OCI-LY7 (cell line): ENCODE measurements around the gene WIPF2. TPM values are rescaled to one million over a fixed set of nuclear protein-coding genes. Genes with fewer than 3 reads are reported as not detected.

ENCODE experiments used
- BruUV-seq: library from RNA; stranded (reverse); fragments of 400-500 nt; replicated peaks from 2 replicates; lab custom pipeline; 2021; lab: Mats Ljungman, UMichigan
- CTCF ChIA-PET: fragments of 300-600 bp; sonication (Branson Sonifier 250); formaldehyde crosslinking; loops from one replicate; lab custom pipeline; 2022; ENCODE audit warnings: antibody characterized with exemption; ENCODE audit not compliant: unreplicated experiment; lab: Charles Lee
- POLR2A ChIA-PET: fragments of 300-600 bp; sonication (Branson Sonifier 250); formaldehyde crosslinking; loops from one replicate; lab custom pipeline; 2022; ENCODE audit warnings: antibody characterized with exemption; lab: Charles Lee
- DNase-seq: peaks from one replicate; pipeline ENCODE4 v3.0.0-alpha.2; 2015; ENCODE audit warnings: low spot score
- H2AFZ ChIP-seq: fragments of 200-600 bp; sonication (generic), shearing (Covaris generic); 2 replicates; pipeline ENCODE4 v1.6.1; 2014; ENCODE audit warnings: mild to moderate bottlenecking, antibody characterized with exemption, low read length, moderate library complexity
- H3K27ac ChIP-seq: fragments of 200-600 bp; sonication (generic); 2 replicates; pipeline ENCODE4 v1.5.1; 2014; ENCODE audit warnings: mixed run types, low read depth, mild to moderate bottlenecking, moderate library complexity, low read length, inconsistent platforms; ENCODE audit not compliant: poor library complexity, severe bottlenecking
- H3K36me3 ChIP-seq: fragments of 200-600 bp; sonication (generic); 2 replicates; pipeline ENCODE4 v1.6.1; 2014; ENCODE audit warnings: mild to moderate bottlenecking, antibody characterized with exemption, low read length, moderate library complexity, mixed read lengths; ENCODE audit not compliant: insufficient read depth
- H3K4me1 ChIP-seq: fragments of 200-600 bp; sonication (generic); 2 replicates; pipeline ENCODE4 v1.5.1; 2014; ENCODE audit warnings: mild to moderate bottlenecking, low read length; ENCODE audit not compliant: insufficient read depth, poor library complexity, severe bottlenecking
- H3K4me2 ChIP-seq: fragments of 200-600 bp; sonication (generic); 2 replicates; pipeline ENCODE4 v1.6.1; 2014; ENCODE audit warnings: mild to moderate bottlenecking, low read length
- H3K4me3 ChIP-seq: fragments of 200-600 bp; sonication (generic); 2 replicates; pipeline ENCODE4 v1.5.1; 2014; ENCODE audit warnings: mild to moderate bottlenecking, low read depth, low read length; ENCODE audit not compliant: poor library complexity, severe bottlenecking
- H3K79me2 ChIP-seq: fragments of 200-600 bp; sonication (generic); 2 replicates; pipeline ENCODE4 v1.6.1; 2016; ENCODE audit warnings: low read depth, mild to moderate bottlenecking, low read length, moderate library complexity, mixed read lengths; ENCODE audit not compliant: insufficient read depth
- H3K9me2 ChIP-seq: fragments of 200-600 bp; sonication (generic); 2 replicates; pipeline ENCODE4 v1.6.1; 2016; ENCODE audit warnings: mild to moderate bottlenecking, low read length, mixed read lengths; ENCODE audit not compliant: insufficient read depth
- H3K9me3 ChIP-seq: fragments of 200-600 bp; sonication (generic); 2 replicates; pipeline ENCODE4 v1.6.1; 2014; ENCODE audit warnings: mild to moderate bottlenecking, mixed run types, low read length, mixed read lengths
- H4K20me1 ChIP-seq: fragments of 200-600 bp; sonication (generic); 2 replicates; pipeline ENCODE4 v1.6.1; 2014; ENCODE audit warnings: mild to moderate bottlenecking, antibody characterized with exemption, low read length, moderate library complexity, mixed read lengths; ENCODE audit not compliant: insufficient read depth
- CTCF ChIP-seq: fragments of 200-600 bp; sonication (generic); conservative IDR thresholded peaks from 2 replicates; pipeline ENCODE4 v1.5.1; 2014; ENCODE audit warnings: mild to moderate bottlenecking, antibody characterized with exemption, low read length, moderate library complexity, mixed read lengths
- EZH2phosphoT487 ChIP-seq: fragments of 200-600 bp; sonication (generic); IDR thresholded peaks from 2 replicates; pipeline ENCODE4 v1.6.1; 2018; ENCODE audit warnings: low read depth, borderline replicate concordance, mild to moderate bottlenecking, mixed run types, antibody characterized with exemption, low read length, moderate library complexity, mixed read lengths
- intact Hi-C: fragments of 100-400 bp; cut with micrococcal nuclease; formaldehyde crosslinking; loops from one replicate; pipeline ENCODE4 v1.10.0; 2022; ENCODE audit not compliant: unreplicated experiment
- total RNA-seq, 2 experiments: library from RNA; depleted of rRNA in 1 of 2; stranded (reverse); fragments of >200 nt in 1 of 2; shearing (Covaris generic) in 1 of 2; gene quantifications; 2 replicates each; pipeline ENCODE4 v1.2.3, GENCODE V29; 2014 to 2022

WIPF2 gene
- total RNA-seq, 2 experiments from 2014 or later, result 4.7 to 20.3 TPM

- no TSS peak for BruUV-seq
- CTCF ChIA-PET, result no interaction called here
- Histone ChIP-seq H3K36me3 (peaks cover 67% of the 10 kb centered on the region), H3K9me2 (no peaks in the 10 kb centered on the region), H3K79me2 (no peaks in the 10 kb centered on the region), H2AFZ (no peak overlapping the region), H3K4me2 (no peak overlapping the region), H3K27ac (no peak overlapping the region), H3K4me3 (no peak overlapping the region), H3K9me3 (no peaks in the 10 kb centered on the region), H4K20me1 (no peaks in the 10 kb centered on the region), H3K4me1 (peaks cover 7% of the 10 kb centered on the region)
- POLR2A ChIA-PET, result interaction anchor here (0.5 to 1.1 kb wide), 2 partner anchors 16 to 36 kb away, joined by 3 to 7 read pairs; no protein-coding TSS in a partner anchor
- TF ChIP-seq EZH2phosphoT487 (no peak), CTCF (no peak)
- intact Hi-C loops, result no loop called here
- no peak for DNase-seq
Measured at GRCh38 chr17:40174514-40174913, 44.6 kb upstream of the WIPF2 start.

GRCh38 chr17:40175928-40176753 lies 43.0 kb upstream of the WIPF2 start:
- POLR2A ChIA-PET, result interaction anchor here (0.5 to 1.1 kb wide), 2 partner anchors 42 to 98 kb away, joined by 3 read pairs; no protein-coding TSS in a partner anchor
- intact Hi-C loops, result no loop called here

More at GRCh38 chr17:40175928-40176753, 43.0 kb upstream of the WIPF2 start:
- no peaks in the 10 kb centered on the region for H3K79me2 ChIP-seq
- H3K9me3 ChIP-seq, result no peaks in the 10 kb centered on the region
- TF ChIP-seq EZH2phosphoT487 (no peak), CTCF (no peak)
- H2AFZ ChIP-seq, result no peak overlapping the region
- no peak overlapping the region for H3K4me2 ChIP-seq
- H3K9me2 ChIP-seq, result no peaks in the 10 kb centered on the region
- H4K20me1 ChIP-seq, result no peaks in the 10 kb centered on the region
- no peak for DNase-seq
- BruUV-seq, result no TSS peak
- CTCF ChIA-PET, result interaction anchor here (1.3 kb wide), 1 partner anchor 63 kb away, joined by 3 read pairs; no protein-coding TSS in a partner anchor
- peaks cover 51% of the 10 kb centered on the region for H3K36me3 ChIP-seq
- no peak overlapping the region for H3K4me3 ChIP-seq
- H3K4me1 ChIP-seq, result peaks cover 7% of the 10 kb centered on the region
- H3K27ac ChIP-seq, result no peak overlapping the region
